ENCODE measurements around the gene SLITRK6. TPM values are rescaled to one million over a fixed set of nuclear protein-coding genes. Genes with fewer than 3 reads are reported as not detected.

The SLITRK6 gene
- total and polyA plus RNA-seq, 2 of the 4 experiments (the other 2 are of a cell fraction) = 1.1 to 1.6 TPM

DNA sequence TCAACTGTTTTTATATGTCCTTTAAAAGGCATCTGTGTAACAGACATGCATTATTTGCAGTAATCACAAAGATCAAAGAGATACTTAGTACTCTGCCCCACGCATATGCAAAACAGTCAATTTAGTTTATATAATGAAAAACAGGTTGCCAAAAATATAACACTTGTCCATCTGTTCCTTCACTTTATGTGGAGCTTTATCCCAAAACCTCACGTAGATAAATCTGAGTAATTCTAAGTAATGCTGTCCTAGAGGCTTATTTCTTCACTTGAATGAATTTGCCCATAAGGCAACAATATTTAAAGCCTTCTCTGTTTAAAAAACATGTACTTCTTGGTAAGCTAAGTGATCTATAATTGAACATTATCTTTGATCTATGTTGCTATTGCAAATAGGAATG lies 20.3 kb upstream of the SLITRK6 start:
- in situ Hi-C loops (cut with MboI; ENCODE audit: low sequenced_read_pairs) = no loop called here
- H3K4me1 ChIP-seq (ENCODE audit: control insufficient read depth, insufficient read depth, low read length) = no peaks in the 10 kb centered on the region
- DNase-seq (no peak), ATAC-seq (ENCODE audit: low read depth) (no peak)
- H4K8ac ChIP-seq (ENCODE audit: low read depth in 2 of 2, low read length in 2 of 2) = no peak overlapping the region
- ChIA-PET CTCF (no interaction called here), POLR2A (ENCODE audit: unreplicated experiment) (no interaction called here)
- no peaks in the 10 kb centered on the region for H3K9me1 ChIP-seq (ENCODE audit: insufficient read depth, low read length)
- no TSS peak for BruUV-seq (replicated peaks)
- no peak overlapping the region for H2AK9ac ChIP-seq (replicated peaks; ENCODE audit: low read depth, low read length, poor library complexity)
- H3K23ac ChIP-seq (ENCODE audit: low read depth, low read length) = no peak overlapping the region
- H3K14ac ChIP-seq (replicated peaks; ENCODE audit: low read depth, low read length) = no peak overlapping the region
- no peaks in the 10 kb centered on the region for H3K36me3 ChIP-seq (ENCODE audit: control insufficient read depth, insufficient read depth, low read length)
- no peaks in the 10 kb centered on the region for H3K79me1 ChIP-seq (ENCODE audit: low read depth in 1 of 2, low read length in 2 of 2)
- no peaks in the 10 kb centered on the region for H3K27me3 ChIP-seq (ENCODE audit: control insufficient read depth, insufficient read depth, low read length)
- no peak overlapping the region for H3K9ac ChIP-seq (ENCODE audit: low read depth, low read length)
- no peak overlapping the region for H2AK5ac ChIP-seq (ENCODE audit: low read depth, low read length)
- no peak overlapping the region for H3K27ac ChIP-seq (ENCODE audit: insufficient read depth, low read length)
- H2BK15ac ChIP-seq (ENCODE audit: low read depth, low read length) = no peak overlapping the region
- H3K9me3 ChIP-seq (ENCODE audit: control insufficient read depth, insufficient read depth, low read length) = no peaks in the 10 kb centered on the region
- dilution Hi-C loops (cut with HindIII; ENCODE audit: low sequenced_read_pairs, unreplicated experiment) = loop anchor here (25.0 kb wide), 1 partner anchor 882 kb away; no protein-coding TSS in a partner anchor
- no CpG with 5 or more reads among the region's 2 CpGs for WGBS, 2 experiments (ENCODE audit: extremely low coverage in 2 of 2, insufficient read length in 1 of 2)
- H4K5ac ChIP-seq (ENCODE audit: low read depth, low read length) = no peak overlapping the region
- TF ChIP-seq MAFK (IDR thresholded peaks at IDR 0.05; ENCODE audit: low read depth, low read length) = no peak
- no peaks in the 10 kb centered on the region for H4K20me1 ChIP-seq (ENCODE audit: insufficient read depth, low read length)
- H3K4me3 ChIP-seq (ENCODE audit: insufficient read depth, low read depth, low read length) = no peak overlapping the region
- H4K91ac ChIP-seq (ENCODE audit: insufficient read depth, low read depth, low read length) = no peak overlapping the region
- intact Hi-C loops (cut with micrococcal nuclease) = no loop called here
- H2BK120ac ChIP-seq (ENCODE audit: low read depth, low read length) = no peak overlapping the region
- no peak overlapping the region for H3K4ac ChIP-seq (ENCODE audit: low read depth, low read length)
- no peak overlapping the region for H3K4me2 ChIP-seq (ENCODE audit: low read depth, low read length)
- H2BK5ac ChIP-seq (ENCODE audit: low read depth, low read length, poor library complexity, severe bottlenecking) = no peak overlapping the region
- no peak overlapping the region for H3K18ac ChIP-seq (ENCODE audit: low read depth, low read length)
- no peak overlapping the region for H3K56ac ChIP-seq (ENCODE audit: extremely low read depth, insufficient read depth, low read length)
- H2BK20ac ChIP-seq (ENCODE audit: low read depth, low read length) = no peak overlapping the region
- H2AFZ ChIP-seq (replicated peaks; ENCODE audit: low read length, poor library complexity) = no peak overlapping the region
